HCT116 (cell line): ENCODE data around the gene SEPTIN8.

Experiments used
- ATF3 ChIP-seq: IDR thresholded peaks from 2 replicates; pipeline ENCODE4 v1.6.1; 2012
- CTCF ChIP-seq, 3 experiments: fragments of 200-600 bp in 1 of 3; sonication (generic) in 1 of 3; IDR thresholded peaks in 2 of 3; conservative IDR thresholded peaks in 1 of 3; 2 replicates each; pipeline ENCODE4 v1.5.1; 2012 to 2017; ENCODE audit warnings: low read depth in 2 of 3, low read length in 2 of 3, antibody characterized with exemption in 1 of 3, borderline replicate concordance in 1 of 3, control low read depth in 1 of 3, mild to moderate bottlenecking in 1 of 3, mixed read lengths in 1 of 3, mixed run types in 1 of 3, moderate library complexity in 1 of 3; ENCODE audit not compliant: insufficient read depth in 1 of 3
- EZH2 ChIP-seq: fragments of 200-600 bp; sonication (generic); IDR thresholded peaks from 2 replicates; pipeline ENCODE4 v1.6.1; 2017; ENCODE audit warnings: antibody characterized with exemption, mixed run types
- FOSL1 ChIP-seq: IDR thresholded peaks from 2 replicates; pipeline ENCODE4 v1.6.1; 2012; ENCODE audit warnings: low read depth
- POLR2A ChIP-seq: IDR thresholded peaks from 2 replicates; pipeline ENCODE4 v1.7.0; 2011; ENCODE audit warnings: borderline replicate concordance; ENCODE audit not compliant: insufficient read depth, insufficient read length; ENCODE audit errors: extremely low read depth
- POLR2AphosphoS5 ChIP-seq: IDR thresholded peaks from 2 replicates; pipeline ENCODE4 v1.6.1; 2011; ENCODE audit warnings: mild to moderate bottlenecking, low read depth, low read length, moderate library complexity
- TCF7L2 ChIP-seq: IDR thresholded peaks from 2 replicates; pipeline ENCODE4 v1.7.0; 2011; ENCODE audit warnings: borderline replicate concordance, inconsistent platforms; ENCODE audit not compliant: insufficient read depth, insufficient read length; ENCODE audit errors: extremely low read depth
- ZFX ChIP-seq: fragments of 450-650 bp; IDR thresholded peaks from 2 replicates; pipeline ENCODE4 v1.6.1; 2017

- TF ChIP-seq CTCF (IDR thresholded peaks at IDR 0.05 in 2 of 3, conservative IDR thresholded peaks at IDR 0.05 in 1 of 3; ENCODE audit: borderline replicate concordance in 1 of 3, insufficient read depth in 1 of 3, low read depth in 2 of 3, low read length in 2 of 3) (no peak), POLR2AphosphoS5 (no peak), POLR2A (no peak), TCF7L2 (no peak), ATF3 (no peak), EZH2 (no peak), FOSL1 (no peak), ZFX (no peak)
Observed at GRCh38 chr5:132762246-132763000, 14.6 kb downstream of the SEPTIN8 start.
